CD4-positive, alpha-beta T cell treated with Interleukin-15 for 1 hour (primary cell): ENCODE results near the gene EEF2K.
"Not testable (repeated sequence)": the region's sequence is repeated elsewhere in the genome, so short reads cannot be mapped to it uniquely, and the experiment has no call there.

Experiments
- DNase-seq: peaks from one replicate; pipeline ENCODE4 v3.0.0-alpha.2; 2020

The EEF2K gene

DNA sequence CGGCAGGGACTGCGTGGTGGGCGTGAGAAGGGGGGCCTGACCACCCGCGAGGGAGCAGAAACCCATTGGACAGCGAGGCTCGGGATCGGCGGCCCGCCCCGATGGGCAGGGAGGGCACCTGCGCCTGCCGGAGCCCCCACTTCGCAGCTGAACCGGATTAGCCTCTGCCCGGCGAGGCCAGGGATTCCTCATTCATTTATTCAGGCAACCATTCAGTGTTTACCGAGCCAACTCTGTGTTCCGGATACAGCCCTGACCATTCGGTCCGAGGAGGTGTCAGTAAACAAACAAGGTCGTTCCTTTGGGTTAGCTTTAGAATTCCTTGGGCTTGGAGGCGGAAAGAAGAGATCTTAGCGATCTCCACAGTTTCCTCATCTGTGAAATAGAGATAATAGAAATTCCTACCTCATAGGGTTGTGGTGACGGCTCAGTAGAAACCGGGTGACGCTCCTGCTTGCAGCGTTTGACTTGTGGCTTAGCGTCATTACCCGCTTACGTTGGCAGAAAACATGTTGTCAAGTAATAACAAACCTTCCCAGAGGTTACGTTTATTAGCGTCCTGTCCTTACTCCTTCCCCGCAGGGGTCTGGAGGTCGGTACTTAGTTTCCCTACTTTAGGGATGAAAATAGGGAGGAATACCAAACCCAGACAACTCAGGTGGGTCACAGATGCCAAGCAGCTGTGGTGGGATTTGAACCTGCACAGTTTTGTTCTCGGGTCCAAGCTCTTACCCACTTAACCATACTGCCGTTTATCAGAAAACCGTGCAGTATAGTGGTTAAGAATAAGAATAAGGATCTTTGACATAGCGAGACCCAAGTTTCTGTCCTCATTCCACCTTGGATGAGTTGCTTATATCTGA lies 92.0 kb downstream of the EEF2K start:
- DNase-seq = peak; percentile 82

DNA sequence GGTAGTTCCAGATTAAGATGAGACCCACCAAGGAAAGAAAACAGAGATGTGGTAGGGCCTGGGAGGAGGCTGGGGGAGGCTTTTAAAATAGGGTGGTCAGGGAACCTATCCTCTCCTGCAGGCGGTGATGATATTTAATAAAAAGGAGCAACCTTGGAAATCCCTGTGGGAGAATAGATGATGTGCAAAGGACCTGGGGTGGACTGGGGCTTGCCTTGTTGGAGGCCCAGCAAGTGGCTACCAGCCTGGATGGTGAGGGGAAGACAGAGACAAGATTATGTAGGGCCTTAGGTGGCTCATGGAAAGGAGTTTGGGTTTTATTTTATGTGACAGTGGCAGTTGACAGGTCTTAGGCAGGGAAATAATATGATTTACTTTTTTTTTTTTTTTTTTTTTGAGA lies 93.0 kb downstream of the EEF2K start:
- DNase-seq = no peak

DNA sequence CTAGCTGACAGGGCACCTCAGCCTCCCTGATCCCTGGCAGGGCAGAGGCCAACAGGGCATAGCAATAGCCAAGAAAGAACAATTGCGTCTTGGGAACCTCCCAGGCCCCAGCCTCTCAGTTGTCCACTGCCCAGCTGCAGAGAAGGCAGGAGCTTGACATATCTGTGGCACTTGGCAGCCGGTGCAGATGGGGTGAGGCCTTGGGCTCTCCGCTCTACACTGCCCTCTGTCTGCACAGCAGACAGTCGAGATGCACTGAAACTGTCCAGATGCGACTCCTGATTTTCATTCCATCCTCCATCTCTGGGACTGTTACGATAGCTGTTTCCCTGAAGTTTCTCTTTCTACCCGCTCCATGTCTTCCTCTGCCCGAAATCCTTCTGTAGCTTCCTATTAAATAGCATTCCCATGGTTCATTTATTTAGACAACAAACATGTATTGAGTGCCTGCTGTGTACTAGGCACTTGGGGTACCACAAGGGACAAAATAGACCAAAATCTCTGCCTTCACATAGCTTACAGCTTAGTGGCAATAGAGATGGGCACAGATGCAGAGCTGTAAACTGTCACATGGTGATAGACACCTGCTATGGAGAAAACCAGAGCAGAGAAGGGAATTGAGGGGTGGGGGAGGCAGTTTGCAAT lies 94.5 kb downstream of the EEF2K start:
- peak; percentile 44 for DNase-seq

DNA sequence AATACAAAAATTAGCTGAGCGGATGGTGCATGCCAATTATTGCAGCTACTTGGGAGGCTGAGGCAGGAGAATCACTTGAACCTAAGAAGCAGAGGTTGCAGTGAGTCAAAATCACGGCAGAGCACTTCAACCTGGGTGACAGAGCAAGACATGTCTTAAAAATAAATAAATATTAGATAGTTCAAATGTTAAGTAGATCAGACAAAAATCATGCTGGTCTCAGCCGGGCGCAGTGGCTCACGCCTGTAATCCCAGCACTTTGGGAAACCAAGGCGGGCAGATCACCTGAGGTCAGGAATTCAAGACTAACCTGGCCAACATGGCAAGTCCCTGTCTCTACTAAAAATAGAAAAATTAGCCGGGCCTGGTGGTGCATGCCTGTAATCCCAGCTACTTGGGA lies 95.3 kb downstream of the EEF2K start:
- DNase-seq = not testable (repeated sequence)

DNA sequence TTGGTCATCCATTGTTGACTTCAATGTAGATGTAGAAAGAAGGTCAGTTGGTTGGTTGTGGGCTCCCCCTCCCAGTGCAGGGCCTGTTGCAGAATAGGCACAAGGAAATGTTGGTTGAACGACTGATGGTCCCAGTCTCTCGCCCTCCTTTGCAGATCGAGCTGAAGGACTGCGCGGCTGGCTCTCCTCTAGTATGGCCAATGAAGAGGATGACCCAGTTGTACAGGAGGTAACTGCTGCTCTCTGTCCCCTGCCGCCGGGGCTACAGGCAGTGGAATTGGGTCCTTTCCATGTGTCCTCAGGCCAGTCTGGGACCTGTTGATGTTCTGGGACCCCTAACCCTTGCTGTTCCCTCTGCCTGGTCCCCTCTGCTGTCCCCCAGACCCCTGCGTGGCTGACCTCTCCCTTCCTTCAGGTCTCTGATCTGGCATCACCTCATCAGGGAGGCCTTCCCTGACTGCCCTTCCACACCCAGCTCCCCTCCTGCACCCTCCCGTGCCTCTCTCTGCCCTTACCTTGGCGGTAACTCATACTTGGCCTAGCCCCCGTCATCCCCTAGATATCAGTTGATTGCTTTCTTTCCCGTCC lies 96.8 kb downstream of the EEF2K start:
- no peak for DNase-seq

DNA sequence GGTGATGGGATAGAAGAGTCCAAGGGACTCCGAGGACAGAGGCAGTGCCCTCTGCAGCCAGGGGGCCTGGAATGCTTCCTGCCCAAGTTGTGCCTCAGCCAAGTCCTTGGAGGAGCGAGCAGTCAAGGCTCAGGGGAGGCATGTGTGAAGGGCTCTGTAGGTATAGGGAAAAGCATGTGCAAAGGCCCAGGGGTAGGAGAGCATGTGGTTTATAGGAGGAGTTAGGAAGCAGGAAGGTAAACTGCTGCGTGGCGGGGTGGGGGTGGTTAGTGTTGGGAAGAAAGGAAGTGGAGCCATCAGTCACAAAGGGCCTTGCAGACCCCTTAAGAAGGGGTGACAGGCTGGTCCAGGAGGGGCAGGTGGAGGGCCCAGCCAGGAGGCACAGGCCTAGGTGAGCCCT lies 98.3 kb downstream of the EEF2K start:
- DNase-seq = no peak

DNA sequence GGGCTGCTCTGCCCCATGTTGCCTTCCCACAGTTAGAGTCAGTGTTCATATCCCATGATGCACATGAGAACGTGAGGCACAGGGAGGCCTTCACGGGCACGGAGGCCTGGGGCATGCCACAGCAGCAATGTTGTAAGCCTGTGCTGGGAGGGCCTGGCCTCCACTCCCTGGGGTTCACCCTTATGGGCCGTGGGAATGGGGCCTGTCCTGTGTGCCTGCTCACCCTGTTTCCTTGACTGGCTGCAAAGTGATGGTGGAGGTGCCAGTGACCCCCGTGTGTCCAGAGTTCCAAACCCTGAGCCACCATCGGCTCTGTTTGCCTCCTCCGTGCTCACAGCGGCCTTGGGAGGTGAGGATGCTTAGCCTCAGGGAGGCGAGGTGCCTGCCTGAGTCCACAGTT lies 100.7 kb downstream of the EEF2K start:
- no peak for DNase-seq

DNA sequence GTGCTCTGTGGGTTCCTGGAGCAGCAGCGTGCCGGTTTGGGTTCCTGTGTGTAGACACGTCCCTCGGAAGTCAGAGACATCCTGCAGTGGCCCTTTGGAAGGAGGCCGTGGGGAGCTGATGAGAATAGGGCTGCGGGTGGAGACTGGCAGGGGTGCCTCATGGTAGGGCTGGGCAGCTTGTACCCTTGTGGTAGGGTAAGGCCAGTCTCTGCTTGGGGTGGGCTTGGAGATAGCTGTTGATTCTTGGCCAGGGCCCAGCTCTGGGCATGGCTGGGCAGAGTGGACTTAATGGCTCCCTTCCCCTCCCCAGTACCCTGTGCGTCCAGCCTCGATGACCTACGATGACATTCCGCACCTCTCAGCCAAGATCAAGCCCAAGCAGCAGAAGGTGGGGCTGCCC lies 101.8 kb downstream of the EEF2K start:
- no peak for DNase-seq

DNA sequence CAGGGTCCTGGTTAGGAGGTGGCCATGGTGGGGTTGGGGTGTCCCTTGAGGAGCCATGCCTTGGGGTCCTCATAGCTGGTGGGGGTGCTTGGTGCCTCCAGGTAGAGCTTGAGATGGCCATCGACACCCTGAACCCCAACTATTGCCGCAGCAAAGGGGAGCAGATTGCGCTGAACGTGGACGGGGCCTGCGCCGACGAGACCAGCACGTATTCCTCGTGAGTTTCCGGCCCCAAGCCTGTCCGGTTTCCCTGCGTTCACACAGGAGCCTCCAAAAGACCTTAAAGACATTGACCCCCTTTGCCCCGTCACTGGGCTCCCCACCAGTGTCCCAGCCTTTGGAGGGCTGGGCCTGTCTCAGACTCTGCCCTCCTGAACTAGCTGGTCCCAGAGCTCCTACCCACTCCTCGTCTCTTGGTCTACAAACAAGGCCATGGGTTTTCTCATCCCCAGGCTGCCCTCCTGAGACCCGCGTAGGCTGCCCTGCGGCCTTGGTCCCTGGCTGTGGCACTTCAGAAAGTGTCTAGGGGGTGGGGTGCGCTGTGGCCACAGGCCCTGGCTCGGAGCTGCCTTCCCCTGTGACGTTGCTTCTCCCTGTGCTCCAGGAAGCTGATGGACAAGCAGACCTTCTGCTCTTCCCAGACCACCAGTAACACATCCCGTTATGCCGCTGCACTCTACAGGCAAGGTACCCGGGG lies 102.9 kb downstream of the EEF2K start:
- DNase-seq = no peak

DNA sequence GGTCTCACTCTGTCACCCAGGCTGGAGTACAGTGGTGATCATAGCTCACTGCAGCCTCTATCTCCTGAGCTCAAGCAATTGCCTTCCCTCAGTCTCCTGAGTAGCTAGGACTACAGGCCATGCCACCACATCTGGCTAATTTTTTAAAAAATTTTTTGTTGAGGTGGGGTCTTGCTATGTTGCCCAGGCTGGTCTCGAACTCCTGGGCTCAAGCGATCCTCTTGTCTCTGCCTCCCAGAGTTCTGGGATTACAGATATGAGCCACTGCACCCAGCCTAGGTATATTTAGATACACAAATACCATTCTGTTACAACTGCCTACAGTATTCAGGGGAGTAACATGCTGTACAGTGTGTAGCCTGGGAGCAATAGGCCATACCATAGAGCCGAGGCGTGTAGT lies 105.4 kb downstream of the EEF2K start:
- DNase-seq = no peak

DNA sequence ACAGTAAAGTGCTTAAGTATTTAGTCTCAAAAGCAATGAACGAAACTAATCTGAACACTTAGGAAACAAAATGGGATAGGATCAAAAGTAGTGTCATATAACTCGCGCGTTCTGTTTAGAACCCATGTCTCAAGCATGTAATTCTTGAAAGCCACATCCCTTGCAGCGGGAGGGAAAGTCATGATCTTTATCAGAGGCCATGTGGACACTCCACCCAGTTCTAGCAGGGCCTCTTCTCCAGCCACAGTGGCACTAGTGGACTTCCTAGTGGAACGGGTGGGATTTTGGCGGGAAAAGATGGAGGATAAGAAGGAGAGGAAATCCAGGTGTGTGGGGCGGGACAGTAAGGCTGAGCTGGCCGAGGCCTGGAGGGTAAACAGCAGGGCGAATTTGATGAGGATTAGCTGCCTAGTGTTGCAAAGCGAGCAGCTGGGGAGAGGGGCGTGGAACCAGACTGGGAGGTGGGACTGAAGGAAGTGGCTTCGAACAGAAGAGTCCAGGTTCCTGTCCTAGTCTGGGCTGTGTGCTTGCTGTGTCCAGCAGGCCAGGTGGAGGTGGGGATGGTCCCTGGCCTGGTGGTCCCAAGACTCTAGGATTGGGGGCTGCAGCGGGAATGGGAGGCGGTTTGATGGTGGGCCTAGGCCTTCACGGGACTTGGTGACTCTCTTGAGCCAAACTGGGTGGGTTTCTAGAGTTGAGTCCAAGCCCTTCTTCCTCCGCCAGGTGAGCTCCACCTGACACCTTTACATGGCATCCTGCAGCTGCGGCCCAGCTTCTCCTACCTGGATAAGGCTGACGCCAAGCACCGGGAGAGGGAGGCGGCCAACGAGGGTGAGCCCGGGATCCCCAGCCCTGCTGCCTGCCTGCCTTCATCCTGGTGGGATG lies 107.1 kb downstream of the EEF2K start:
- DNase-seq = no peak

DNA sequence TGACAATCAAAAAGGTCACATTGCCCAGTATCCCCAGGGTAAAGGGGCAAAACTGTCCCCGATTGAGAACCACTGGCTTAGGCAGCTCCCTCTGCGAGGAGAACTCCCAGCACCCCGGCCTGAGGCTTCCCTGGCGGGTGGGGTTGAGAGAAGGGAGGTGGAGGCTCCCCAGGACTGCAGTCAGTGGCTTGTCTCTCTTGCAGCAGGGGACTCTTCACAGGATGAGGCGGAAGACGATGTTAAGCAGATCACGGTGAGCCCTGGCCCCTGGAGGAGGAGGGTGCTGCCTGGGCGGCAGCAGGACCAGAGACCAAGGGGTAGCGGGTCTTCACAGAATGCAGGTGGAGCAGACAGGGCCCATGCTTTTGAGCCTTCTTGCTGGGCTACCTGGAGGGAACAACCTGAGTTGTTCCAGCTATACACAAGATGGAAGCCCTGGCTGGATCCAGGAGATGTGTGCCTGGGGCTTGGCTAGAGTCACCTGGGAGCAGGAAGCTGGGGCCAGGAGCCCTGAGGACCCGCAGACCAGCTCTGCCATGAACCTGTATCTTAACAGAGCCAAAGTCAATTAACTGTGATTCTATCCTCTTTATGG lies 107.9 kb downstream of the EEF2K start:
- DNase-seq = no peak

DNA sequence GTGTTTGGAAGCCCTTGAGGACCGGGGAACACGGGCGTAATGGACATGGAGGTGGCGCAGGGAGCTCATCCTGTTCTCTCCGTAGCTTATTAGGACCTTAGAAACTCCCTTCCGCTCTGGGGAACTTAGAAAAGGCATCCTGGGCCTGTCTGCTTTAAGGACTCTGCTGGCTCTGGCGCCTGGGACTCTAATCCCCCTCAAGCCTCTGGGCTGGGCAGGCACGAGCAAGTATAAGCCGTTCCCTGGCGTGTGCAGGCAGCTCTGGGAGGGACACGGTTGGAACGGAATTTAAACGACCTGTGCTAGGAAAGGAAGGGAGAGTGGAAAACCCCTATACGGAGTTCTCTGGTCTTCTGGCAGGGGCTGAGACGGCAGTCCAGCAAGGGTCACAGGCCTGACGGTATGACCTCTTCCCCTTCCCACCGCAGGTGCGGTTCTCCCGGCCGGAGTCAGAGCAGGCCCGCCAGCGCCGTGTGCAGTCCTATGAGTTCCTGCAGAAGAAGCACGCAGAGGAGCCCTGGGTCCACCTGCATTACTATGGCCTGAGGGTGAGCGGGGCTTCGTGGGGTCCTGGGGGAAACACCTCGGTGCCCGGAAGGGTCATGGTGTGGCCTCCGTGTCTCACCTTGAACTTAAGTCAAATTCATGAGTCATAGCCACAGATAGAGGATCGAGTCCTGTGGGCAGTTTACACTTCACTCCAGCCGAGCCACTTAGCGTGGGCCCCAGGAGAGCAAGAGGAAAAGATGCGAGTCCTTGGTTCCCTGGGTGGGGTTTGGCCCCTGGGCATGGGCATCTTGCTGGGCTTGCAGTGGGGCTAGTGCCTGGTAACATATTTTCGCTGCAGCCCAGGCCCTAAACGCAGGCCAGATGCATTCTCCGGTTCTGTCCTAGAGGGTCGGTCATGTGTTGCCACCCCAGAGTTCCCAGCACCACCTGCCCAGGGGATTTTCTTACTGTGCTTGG lies 108.9 kb downstream of the EEF2K start:
- DNase-seq = no peak

DNA sequence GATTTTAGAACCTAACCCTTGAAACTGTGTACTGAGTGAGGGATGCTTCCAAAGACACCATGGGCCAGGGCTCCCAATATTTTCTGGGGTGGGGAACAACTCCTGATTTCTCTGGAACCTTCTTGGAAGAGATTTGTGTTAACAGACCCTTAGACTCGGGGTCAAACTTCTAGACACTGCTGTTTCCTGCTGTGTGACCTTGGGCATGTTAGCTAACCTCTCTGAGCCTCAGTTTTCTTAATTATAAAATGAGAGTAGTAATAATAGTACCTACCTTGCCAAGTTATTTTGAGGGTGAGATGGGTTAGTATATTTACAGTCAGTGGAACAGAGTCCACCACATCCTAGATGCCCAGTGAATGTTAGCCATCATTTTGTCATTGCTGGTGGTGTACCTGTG lies 109.9 kb downstream of the EEF2K start:
- DNase-seq = no peak

DNA sequence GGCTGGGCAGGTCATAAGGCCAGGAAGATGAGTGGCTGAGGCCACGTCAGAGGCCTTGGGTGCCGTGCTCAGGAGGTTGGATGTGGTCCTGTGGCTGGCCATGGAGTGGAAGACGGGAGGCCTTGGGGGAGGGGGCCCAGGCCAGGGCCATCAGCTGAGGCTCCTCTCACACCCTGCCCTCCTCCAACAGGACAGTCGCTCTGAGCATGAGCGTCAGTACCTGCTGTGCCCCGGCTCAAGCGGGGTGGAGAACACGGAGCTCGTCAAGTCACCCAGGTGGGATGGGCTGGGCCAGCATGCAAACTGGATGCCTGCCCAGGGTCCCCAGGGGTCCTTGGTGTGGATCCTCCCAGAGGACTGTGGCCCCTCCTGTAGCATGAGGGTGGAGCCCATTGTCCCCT lies 110.3 kb downstream of the EEF2K start:
- no peak for DNase-seq

DNA sequence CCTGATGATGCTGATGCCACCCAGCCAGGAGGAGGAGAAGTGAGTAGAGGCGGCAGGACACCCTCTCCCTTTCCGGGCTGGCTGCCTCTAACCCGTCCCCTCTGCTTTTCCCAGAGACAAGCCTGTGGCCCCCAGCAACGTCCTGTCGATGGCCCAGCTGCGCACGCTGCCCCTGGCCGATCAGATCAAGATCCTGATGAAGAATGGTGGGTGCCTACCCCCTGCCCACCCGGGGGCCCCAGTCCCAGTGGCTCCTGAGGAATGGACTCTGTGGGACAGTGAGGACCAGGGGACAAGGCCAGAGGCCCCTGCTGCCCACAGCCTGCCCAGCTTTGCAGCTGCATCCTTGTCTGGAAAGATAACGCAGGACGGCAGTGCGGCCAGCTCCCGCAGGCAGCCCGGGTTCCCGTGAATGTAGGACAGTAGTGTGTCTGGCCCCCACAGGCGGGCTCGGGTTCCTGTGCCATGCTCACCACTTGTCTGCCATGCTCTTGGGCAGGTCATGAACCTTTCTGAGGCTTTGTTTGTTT lies 111.0 kb downstream of the EEF2K start:
- DNase-seq = no peak

DNA sequence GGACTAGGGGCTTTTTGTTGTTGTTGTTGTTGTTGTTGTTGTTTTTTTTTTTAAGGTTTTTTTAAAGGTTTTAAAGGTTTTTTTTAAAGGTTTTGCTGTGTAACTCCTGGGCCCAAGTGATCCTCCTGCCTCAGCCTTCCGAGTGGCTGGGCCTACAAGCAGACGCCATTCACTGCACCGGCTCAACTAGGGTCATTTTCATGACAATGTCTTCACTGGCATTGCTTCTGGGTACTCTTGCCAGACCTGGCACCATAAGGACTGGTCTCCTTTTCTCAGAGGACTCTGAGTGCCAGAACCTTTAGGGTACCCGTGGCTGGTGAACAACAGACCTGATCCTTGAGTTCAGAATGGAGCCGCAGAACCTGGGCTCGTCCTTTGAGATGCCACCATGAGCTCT lies 111.5 kb downstream of the EEF2K start:
- DNase-seq = no peak

DNA sequence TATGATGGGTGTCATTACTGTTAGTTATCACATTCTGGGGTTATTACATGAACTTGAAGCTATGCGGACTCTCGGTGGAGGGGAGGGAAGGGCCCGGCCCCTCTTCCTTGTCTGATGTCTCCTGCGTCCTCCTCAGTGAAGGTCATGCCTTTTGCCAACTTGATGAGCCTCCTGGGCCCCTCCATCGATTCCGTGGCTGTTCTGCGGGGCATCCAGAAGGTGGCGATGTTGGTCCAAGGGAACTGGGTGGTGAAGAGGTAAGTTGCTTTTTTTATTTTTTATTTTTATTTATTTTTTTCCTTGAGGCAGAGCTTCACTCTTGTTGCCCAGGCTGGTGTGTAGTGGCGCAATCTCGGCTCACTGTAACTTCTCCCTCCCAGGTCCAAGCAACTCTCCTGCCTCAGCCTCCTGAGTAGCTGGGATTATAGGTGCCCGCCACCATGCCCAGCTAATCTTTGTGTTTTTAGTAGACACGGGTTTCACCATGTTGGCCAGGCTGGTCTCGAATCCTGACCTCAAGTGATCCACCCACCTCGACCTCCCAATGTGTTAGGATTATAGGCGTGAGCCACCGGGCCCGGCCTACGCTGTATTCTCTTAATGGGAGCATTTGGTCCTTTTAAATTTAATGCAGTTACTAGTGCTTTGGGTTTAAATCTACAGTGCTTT lies 112.7 kb downstream of the EEF2K start:
- peak; percentile 59 for DNase-seq

DNA sequence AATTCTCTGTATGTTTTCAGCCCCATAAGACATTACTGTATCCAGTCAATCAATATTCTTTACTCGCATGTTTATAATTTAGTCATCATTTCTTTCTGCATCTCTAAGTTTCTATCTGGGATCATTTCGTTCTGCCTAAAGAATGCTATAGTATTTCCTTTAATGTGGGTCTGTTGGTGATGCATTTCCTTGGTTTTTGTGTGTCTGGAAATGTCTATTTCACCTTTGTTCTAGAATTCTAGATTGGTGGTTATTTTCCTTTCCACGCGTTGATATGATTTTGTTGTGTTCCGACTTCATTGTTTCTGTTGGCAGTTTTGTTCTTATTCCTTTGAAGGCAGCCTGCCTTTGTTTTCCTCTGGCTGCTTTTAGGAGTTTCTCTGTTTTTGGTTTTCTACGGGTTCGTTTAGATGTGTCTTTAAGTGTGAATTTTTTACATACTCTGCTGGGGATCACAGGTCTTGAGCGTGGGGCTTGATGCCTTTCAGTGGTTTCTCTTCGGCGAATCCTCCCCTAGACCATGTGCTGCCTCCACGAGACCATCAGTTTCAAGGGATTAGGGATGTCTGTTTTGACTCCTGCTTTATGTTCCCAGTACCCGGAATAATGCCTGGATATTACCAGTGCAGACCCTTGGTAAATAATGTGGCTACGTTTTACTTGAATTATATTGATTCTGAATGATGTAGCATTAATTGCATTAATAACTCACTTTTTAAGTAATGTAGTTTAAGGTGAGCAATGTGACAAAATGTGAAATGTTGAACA lies 114.7 kb downstream of the EEF2K start:
- DNase-seq = no peak
